GM18505 (cell line): ENCODE results near the gene HOOK1.

Experiments
- ATAC-seq: cut with Tn5 transposase; IDR thresholded peaks from one replicate; pipeline ENCODE4 v1.9.1; 2021; ENCODE audit not compliant: unreplicated experiment
- POLR2A ChIP-seq: IDR thresholded peaks from 4 replicates; pipeline ENCODE4 v1.6.1; 2011; ENCODE audit warnings: borderline replicate concordance; ENCODE audit not compliant: insufficient read depth, insufficient read length; ENCODE audit errors: extremely low read depth

HOOK1 gene

GRCh38 chr1:59814901-59815825 is at the start of gene HOOK1:
TSS of gene HOOK1 (plus strand) at chr1:59814949. CDS start at chr1:59815118, 169 bp downstream.
- TF ChIP-seq POLR2A = no peak
- ATAC-seq = peak; percentile 28

- ATAC-seq = no peak
- TF ChIP-seq POLR2A = no peak
Observed at GRCh38 chr1:59765011-59765730, 49.6 kb upstream of the HOOK1 start.

- no peak for TF ChIP-seq POLR2A
- ATAC-seq = no peak
Observed at GRCh38 chr1:59766227-59766855, 48.4 kb upstream of the HOOK1 start.

- no peak for ATAC-seq
Observed at GRCh38 chr1:59767119-59767518, 47.6 kb upstream of the HOOK1 start.

GRCh38 chr1:59768792-59769735 is 45.7 kb upstream of the HOOK1 start:
- ATAC-seq = no peak
- no peak for TF ChIP-seq POLR2A

More at GRCh38 chr1:59767119-59767518, 47.6 kb upstream of the HOOK1 start:
- TF ChIP-seq POLR2A = no peak

- TF ChIP-seq POLR2A = no peak
- ATAC-seq = no peak
Observed at GRCh38 chr1:59769736-59770095, 45.0 kb upstream of the HOOK1 start.

GRCh38 chr1:59771361-59771760 is 43.4 kb upstream of the HOOK1 start:
- no peak for TF ChIP-seq POLR2A
- ATAC-seq = no peak

- TF ChIP-seq POLR2A = no peak
- ATAC-seq = no peak
Observed at GRCh38 chr1:59775480-59775879, 39.3 kb upstream of the HOOK1 start.

- no peak for TF ChIP-seq POLR2A
- no peak for ATAC-seq
Observed at GRCh38 chr1:59776960-59777852, 37.5 kb upstream of the HOOK1 start.

GRCh38 chr1:59779949-59780348 is 34.8 kb upstream of the HOOK1 start:
- ATAC-seq = no peak
- TF ChIP-seq POLR2A = no peak

GRCh38 chr1:59788825-59789224 is 25.9 kb upstream of the HOOK1 start:
- no peak for ATAC-seq
- TF ChIP-seq POLR2A = no peak

GRCh38 chr1:59798600-59798999 is 16.1 kb upstream of the HOOK1 start:
- no peak for ATAC-seq
- TF ChIP-seq POLR2A = no peak

GRCh38 chr1:59803458-59804038 is 11.2 kb upstream of the HOOK1 start:
- ATAC-seq = no peak
- TF ChIP-seq POLR2A = no peak
